ENCODE measurements around the gene ZBTB47. TPM values are rescaled to one million over a fixed set of nuclear protein-coding genes. Genes with fewer than 3 reads are reported as not detected.

Gene ZBTB47
- total and polyA plus RNA-seq, 2 donors (not counting 3 experiments of a cell fraction or from before 2014, with no cell fraction given) = 10.6 to 14.5 TPM

DNA sequence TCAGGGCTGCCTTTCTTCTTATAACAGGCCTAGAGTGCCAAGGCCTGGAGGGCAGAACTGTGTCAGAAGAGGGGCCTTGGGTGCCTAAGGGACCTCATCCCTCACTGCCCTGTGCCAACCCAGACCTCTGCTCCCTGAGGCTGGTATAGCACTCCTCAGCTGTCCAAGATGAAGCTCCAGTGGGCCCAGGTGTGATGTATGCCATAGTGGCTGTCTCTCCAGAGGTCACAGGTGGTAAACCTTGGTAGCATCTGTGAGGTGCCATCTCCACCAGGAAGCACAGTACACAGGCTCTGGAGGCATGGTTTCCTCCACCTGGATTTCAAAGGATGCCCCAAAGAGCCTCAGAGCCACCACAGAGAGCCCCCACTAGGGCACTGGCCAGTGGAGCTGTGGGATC lies 19.6 kb downstream of the ZBTB47 start:
- H3K27ac ChIP-seq (ENCODE audit: insufficient read depth, low read depth, low read length) = no peak overlapping the region
- no peaks in the 10 kb centered on the region for H3K4me1 ChIP-seq (ENCODE audit: control insufficient read depth, extremely low read depth, insufficient read depth, low read length)
- no peak overlapping the region for H3K4me2 ChIP-seq (ENCODE audit: insufficient read depth, low read length)
- H3K4me3 ChIP-seq (replicated peaks in 1 of 3; ENCODE audit: insufficient read depth in 1 of 3, low read depth in 1 of 3, low read length in 3 of 3) = no peak overlapping the region
- no peak overlapping the region for H3K9ac ChIP-seq (replicated peaks; ENCODE audit: extremely low read depth, insufficient read depth, low read length)
- no peaks in the 10 kb centered on the region for H3K79me2 ChIP-seq (ENCODE audit: control insufficient read depth, insufficient read depth, low read length)
- no TSS peak for BruUV-seq (replicated peaks)
- H3K9me3 ChIP-seq (replicated peaks; ENCODE audit: control insufficient read depth, insufficient read depth, low read length) = no peaks in the 10 kb centered on the region
- DNase-seq (ENCODE audit: low read depth, low spot score) (no peak), FAIRE-seq (no peak)
- no peaks in the 10 kb centered on the region for H3K36me3 ChIP-seq (ENCODE audit: control insufficient read depth in 2 of 2, extremely low read depth in 1 of 2, insufficient read depth in 2 of 2, low read length in 2 of 2)
- ChIA-PET POLR2A (no interaction called here), CTCF (no interaction called here)
- no peak for TF ChIP-seq POLR2AphosphoS5 (IDR thresholded peaks at IDR 0.05; ENCODE audit: insufficient read depth, low read depth, low read length)
- TF ChIP-seq, protein P1, sequence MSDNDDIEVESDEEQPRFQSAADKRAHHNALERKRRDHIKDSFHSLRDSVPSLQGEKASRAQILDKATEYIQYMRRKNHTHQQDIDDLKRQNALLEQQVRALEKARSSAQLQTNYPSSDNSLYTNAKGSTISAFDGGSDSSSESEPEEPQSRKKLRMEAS (IDR thresholded peaks at IDR 0.05; ENCODE audit: insufficient read depth, insufficient read length) = no peak
- no peak for TF ChIP-seq POLR2A (IDR thresholded peaks at IDR 0.05; ENCODE audit: low read depth, low read length)
- no peak for TF ChIP-seq EZH2 (IDR thresholded peaks at IDR 0.05; ENCODE audit: borderline replicate concordance, low read depth, low read length, severe bottlenecking)
- TF ChIP-seq FOS (IDR thresholded peaks at IDR 0.05; ENCODE audit: borderline replicate concordance, insufficient read depth, low read length) = no peak
- no peak for TF ChIP-seq JUN (IDR thresholded peaks at IDR 0.05; ENCODE audit: borderline replicate concordance, insufficient read depth, insufficient read length, low read depth)
- TF ChIP-seq GATA2 (IDR thresholded peaks at IDR 0.05; ENCODE audit: insufficient read depth, insufficient read length, low read depth, low read length) = no peak
- no peak for TF ChIP-seq MYC (IDR thresholded peaks at IDR 0.05; ENCODE audit: low read depth, low read length)
- TF ChIP-seq, protein P2, sequence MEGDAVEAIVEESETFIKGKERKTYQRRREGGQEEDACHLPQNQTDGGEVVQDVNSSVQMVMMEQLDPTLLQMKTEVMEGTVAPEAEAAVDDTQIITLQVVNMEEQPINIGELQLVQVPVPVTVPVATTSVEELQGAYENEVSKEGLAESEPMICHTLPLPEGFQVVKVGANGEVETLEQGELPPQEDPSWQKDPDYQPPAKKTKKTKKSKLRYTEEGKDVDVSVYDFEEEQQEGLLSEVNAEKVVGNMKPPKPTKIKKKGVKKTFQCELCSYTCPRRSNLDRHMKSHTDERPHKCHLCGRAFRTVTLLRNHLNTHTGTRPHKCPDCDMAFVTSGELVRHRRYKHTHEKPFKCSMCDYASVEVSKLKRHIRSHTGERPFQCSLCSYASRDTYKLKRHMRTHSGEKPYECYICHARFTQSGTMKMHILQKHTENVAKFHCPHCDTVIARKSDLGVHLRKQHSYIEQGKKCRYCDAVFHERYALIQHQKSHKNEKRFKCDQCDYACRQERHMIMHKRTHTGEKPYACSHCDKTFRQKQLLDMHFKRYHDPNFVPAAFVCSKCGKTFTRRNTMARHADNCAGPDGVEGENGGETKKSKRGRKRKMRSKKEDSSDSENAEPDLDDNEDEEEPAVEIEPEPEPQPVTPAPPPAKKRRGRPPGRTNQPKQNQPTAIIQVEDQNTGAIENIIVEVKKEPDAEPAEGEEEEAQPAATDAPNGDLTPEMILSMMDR (IDR thresholded peaks at IDR 0.05; ENCODE audit: extremely low read depth in 1 of 2, insufficient read depth in 1 of 2, low read depth in 1 of 2, low read length in 2 of 2) = no peak
- peaks cover 0 to 3% of the 10 kb centered on the region in 2 experiments for H3K27me3 ChIP-seq (ENCODE audit: control insufficient read depth in 2 of 2, insufficient read depth in 2 of 2, low read length in 2 of 2)
- H4K20me1 ChIP-seq (replicated peaks; ENCODE audit: control insufficient read depth, extremely low read depth, insufficient read depth, low read length) = no peaks in the 10 kb centered on the region
- H2AFZ ChIP-seq (ENCODE audit: low read depth, low read length) = no peak overlapping the region
- intact Hi-C loops (cut with micrococcal nuclease) (no loop called here), dilution Hi-C loops (cut with MboI; ENCODE audit: extremely low pct_ligation_motif_present, low sequenced_read_pairs) (no loop called here)
- no peaks in the 10 kb centered on the region for H3K9me1 ChIP-seq (replicated peaks; ENCODE audit: control insufficient read depth, extremely low read depth, insufficient read depth, low read length)
